Hematopoietic multipotent progenitor cell treated with erythropoietin and hydrocortisone succinate and interleukin-3 and kit ligand, for 15 days (in vitro differentiated cells): Measurements from ENCODE around the gene YWHAB.

ENCODE experiments used
- DNase-seq: peaks from one replicate; pipeline ENCODE4 v3.0.0-alpha.2; 2015; ENCODE audit warnings: low spot score

Gene YWHAB

DNA sequence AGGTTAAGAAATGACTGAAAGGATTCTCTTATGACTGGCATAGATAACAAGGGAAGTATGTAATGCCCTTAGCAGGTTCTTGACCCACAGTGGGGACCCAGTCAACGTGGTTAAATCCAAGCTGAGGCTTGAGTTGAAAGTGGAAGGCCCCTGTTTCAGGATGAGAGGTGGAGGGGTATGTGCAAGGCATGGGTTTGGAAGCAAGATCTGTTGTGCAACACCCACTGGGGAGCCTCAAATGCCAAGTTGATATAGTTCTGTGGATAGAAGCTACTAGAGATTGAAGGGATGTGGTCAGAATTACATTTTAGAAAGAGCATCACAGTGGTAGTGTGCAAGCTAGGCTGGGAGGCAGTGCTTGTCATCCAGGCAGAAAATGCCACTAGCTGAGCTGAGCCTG is 29.4 kb downstream of the YWHAB start:
- no peak for DNase-seq

DNA sequence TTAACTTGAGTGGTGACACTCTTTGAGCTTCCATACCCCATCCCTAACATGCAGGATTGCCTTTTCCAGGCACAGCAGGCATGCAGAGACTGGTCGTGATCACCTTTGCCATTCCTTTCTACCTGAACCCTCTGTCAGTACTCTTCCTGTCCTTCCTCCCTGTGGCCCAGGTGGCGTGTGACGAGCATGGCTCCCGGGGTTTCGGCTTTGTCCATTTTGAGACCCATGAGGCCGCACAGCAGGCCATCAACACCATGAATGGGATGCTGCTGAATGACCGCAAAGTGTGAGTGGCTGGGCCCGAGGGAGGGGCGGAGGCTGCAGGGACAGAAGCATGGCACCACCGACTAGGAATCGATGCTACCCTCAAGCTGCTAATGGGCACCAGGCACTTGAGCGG is 31.1 kb downstream of the YWHAB start:
- no peak for DNase-seq

DNA sequence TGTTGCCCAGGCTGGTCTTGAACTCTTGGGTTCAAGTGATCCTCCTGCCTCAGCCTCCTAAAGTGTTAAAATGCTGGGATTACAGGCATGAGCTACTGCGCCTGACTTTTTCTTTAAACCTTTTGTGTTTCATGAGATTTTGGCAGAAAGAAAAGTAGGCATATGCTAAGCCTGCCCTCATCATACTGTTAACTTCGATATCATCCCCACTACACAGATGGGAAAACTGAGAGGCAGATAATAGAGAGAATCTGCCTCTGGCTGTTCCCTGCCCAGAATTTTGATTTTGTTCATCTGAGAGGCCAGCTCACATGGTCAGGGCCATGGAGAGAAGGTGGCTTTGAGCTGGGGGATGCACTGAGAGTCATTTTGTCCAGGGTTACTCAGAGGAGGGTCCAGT is 31.9 kb downstream of the YWHAB start:
- DNase-seq, result no peak

DNA sequence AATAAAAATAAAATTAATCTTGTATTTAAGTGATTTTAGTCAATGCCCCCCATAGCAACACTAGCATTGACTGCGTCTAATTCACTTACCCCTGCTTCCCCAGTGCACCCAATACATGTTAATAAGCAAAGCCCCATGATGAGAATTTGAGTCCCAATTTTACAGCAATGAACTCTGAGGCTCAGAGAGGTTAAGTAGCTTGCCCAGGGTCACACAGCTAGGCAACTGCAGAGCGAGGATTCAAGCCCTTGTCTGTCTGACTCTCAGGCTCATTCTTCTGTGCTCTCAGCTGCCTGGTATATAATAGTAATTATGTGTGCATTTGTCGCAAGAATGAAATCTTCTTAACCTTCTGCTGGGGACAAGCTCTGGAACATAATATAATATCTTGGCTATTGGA is 32.8 kb downstream of the YWHAB start:
- no peak for DNase-seq

DNA sequence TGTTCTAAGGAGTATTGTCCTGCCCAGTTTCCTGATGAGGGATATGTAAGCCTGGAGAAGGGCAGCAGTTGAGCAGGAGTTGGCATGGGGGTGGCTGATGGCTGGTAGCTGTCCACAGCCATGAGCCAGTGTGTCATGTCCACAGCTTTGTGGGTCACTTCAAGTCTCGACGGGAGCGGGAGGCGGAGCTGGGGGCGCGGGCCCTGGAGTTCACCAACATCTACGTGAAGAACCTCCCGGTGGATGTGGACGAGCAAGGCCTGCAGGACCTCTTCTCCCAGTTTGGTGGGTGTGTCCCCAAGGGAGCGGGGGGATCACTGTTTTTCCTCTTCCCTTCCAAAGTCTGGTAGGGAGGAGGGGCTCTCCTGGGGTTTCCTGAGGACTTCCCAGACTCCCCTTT is 33.3 kb downstream of the YWHAB start:
- DNase-seq, result no peak

DNA sequence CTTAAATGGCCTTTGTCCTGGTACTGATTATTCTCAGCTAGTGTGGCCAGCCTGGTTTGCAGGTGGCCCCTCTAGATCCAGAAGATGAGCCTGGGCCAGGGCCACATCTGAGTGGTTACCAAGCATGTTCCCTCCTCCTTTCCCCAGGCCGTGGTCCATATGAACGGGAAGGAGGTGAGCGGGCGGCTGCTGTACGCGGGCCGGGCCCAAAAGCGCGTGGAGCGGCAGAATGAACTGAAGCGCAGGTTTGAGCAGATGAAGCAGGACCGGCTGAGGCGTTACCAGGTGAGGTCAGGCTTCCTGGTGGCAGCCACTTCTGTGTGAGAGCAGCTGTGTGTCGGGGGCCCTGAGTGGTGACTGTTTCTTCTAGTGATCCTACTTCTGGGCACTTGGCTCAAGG is 35.9 kb downstream of the YWHAB start:
- no peak for DNase-seq

DNA sequence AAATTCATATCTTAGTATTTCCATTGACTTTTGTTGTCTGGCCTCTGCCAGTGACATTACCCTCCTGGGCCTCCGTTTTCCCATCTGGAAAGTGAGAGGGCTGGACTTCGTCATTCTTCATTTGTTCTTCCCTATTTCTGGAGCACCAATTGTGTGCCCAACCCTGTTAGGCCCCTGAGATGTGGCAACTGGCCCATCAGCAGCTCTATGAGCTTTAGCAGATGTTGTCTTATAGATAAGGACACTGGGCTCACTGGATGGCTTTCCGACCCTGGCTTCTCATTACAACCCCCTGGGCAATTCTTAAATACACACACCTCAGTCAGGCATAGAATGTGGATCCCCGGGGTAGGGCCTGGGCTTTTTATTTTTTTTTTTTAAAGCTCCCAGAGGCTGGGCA is 39.0 kb downstream of the YWHAB start:
- DNase-seq, result no peak

DNA sequence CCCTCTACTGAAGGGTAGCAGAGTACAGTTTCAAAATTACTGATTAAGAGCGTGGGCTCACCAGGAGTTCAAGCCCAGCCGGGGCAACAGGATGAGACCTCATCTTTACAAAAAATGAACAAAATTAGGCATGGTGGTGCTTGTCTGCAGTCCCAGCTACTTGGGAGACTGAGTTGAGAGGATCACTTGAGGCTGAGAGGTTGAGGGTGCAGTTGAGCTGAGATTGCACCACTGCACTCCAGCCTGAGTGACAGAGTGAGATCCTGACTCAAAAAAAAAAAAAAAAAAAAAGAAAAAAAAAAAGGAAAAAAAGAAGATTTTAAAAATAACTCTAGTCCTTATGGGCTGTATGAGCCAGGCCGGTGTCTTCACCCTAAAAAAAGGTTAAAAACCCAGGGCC is 43.1 kb downstream of the YWHAB start:
- no peak for DNase-seq

DNA sequence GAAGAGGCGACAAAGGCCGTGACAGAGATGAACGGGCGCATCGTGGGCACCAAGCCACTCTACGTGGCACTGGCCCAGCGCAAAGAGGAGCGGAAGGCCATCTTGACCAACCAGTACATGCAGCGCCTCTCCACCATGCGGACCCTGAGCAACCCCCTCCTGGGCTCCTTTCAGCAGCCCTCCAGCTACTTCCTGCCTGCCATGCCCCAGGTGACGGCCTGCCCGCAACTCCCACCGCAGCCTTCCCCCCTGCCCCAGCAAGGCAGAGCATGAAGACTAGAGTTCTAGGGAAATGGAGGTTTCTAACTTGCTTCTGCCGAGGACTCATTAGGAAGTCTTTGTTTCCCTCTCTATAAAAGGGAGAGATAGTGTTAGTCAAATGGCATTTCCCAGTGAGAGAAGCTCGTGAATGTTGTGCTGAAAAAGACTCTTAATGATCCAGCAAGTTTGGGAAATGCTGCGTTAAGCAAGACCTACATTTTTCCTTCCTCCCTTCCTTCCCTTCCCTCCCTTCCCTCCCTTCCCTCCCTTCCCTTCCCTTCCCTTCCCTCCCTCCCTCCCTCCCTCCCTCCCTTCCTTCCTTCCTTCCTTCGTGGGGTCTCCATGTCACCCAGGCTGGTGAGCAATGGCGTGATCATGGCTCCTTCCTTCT is 45.1 kb downstream of the YWHAB start:
- DNase-seq, result no peak

DNA sequence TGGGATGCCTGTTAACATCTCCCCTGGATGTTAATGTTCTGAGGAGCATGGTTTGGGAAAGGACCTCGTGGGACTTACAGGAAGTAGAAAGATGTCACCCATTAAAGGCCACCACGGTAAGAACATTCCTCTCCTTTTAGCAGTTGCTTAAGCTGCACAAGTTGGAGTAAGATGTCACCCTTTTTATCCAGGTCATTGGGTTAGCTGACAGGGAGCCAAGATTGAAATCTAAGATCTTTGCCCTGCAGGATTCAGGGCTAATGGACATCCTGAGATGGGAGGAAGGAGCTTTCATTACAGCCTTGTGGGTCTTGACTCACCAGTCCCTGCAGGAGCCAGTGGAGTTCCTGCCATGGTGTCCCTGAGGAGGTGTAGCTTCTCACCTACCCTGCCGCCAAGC is 46.4 kb downstream of the YWHAB start:
- no peak for DNase-seq

DNA sequence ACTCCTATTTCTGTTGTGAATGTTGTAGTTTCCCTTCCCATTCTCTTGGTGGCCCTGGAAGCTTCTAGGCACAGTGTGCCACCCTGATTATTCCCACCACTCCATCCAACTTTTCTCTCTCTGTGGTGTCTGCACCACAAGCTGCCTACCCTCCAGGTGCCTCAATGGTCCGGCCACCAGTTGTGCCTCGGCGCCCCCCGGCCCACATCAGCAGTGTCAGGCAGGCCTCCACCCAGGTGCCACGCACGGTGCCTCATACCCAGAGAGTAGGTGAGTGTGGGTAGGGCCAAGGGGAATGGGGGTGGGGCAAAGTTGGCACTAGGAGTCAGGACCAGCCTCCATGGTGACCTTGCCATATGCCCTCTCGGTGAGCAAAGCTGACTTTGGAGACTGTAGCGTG is 47.4 kb downstream of the YWHAB start:
- no peak for DNase-seq

DNA sequence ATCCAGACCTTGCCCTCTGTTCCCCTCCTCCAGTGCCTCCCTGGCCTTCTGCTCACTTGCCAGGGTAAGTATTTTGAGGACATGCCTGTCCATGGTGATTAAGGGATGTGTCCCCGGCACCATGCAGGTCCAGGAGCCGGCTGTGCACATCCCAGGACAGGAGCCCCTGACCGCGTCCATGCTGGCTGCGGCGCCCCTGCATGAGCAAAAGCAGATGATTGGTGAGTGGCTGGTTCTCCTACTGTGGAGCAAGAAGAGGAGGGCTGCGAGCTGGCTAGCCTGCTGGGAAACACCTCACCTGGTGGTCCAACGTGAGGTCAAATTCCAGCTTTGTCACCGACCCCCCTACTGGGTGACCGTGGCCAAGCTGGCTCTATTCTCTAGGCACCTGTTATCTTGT is 51.0 kb downstream of the YWHAB start:
- DNase-seq, result no peak

DNA sequence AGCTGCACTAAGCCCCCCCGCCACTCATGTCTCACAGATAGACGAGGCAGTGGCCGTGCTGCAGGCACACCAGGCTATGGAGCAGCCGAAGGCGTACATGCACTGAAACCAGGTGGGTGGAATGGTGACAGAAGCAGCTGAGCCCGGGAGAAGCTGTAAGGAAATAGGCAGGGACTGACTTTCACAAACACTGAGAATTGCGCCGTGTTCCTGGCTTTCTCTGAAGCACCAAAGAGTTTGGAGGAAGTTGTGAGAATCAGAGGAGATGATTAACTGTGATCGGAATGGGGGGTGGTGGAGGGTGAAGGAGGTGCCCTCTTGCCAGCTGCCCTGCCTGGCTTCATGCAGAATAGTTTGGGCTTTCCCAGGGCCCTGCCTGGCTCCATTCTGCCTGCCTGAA is 53.1 kb downstream of the YWHAB start:
- no peak for DNase-seq

DNA sequence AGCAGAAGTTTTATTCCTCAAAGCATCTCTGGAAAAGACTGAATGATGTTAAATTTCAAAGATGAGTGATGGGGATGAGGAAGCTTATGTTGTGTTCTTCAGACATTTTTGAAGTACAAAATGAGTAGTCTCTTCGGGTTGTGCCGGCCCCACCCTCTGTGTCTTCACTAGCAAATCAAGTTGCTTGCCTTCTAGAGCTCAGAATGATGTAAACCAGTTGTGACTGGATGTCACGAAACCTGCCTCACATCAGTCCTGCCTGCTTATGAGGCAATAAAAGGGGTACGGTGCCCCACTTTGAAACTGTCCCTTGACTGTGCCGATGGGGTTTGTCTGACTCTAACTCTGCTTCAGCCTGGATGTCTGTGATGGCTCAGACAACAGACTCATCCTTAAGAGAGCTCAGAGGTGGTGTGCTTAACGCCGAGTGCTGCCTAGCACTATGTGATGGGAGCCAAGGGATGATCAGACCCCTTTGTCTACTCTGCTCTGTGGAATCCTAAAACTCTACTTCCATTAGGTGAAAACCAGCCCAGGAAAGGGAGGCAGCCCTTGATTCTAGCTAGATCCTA is 55.7 kb downstream of the YWHAB start:
- DNase-seq, result no peak

DNA sequence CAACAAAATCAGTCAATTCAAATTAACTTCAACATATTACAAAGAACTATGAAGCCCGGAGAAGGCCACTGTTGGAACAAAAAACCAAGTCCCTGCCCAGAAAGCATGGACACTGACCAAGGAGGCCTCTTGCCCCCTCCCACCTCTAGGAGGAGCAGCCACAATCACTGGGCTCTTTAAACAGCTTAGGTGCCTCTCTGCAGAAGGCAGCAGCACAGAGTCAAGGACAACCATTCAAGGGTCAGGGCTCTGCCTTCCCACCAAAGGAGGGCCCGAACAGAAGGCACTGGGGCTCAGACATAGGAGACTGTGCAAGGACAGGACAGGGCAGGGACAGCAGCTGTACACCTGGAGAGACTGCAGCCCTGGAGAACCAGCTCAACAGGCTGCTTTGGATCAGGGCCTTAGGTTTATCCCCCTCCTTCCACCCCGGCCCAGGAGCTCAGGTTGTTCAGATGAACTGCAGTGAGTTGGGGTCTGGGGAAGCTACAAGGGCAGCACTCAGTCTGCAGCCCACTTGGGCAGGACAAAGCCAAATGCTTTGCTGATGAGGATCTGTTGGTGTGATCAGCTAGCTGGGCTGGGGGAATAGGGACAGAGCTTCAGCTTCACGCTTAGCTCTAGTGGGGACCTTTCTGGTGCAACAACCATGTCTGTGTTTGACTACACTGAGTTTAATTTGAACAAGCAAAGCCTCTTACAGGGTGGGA is 56.9 kb downstream of the YWHAB start:
- DNase-seq, result no peak

DNA sequence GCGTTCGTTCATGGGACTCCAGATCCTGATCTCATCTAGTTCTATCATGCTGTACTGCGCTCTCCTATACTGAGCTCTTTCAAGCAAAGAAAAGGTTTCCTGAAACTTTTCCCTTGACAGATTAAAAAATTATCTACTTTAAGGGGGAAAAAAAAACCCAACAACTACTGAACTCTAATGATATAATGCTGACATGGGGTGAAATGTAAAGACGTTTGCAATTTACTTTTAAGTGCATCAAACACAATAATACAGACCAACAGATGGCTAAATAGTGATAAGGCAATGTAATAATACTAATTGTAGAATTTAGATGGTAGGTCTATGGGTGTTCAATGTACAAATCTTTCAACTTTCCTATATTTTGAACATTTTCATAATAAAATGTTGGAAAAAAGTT is 58.3 kb downstream of the YWHAB start:
- DNase-seq, result no peak

DNA sequence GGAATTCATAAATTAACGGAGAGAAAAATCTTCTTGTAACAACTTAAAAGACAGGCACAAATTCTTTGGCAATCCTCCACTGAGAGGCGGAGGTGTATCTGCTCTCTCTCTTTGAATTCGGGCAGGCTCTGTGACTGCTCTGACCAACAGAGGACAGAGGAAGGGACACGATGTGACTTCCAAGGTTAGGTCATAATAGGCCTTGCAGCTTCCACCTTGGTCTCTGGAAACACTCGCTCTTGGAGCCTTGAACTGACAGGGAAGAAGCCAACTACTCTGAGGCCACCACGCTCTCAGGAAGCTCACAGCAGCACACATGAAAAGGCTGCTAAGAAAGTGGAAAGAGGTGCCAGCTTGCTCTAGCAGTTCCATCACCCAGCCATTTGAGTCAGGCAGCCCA is 59.8 kb downstream of the YWHAB start:
- DNase-seq, result no peak

DNA sequence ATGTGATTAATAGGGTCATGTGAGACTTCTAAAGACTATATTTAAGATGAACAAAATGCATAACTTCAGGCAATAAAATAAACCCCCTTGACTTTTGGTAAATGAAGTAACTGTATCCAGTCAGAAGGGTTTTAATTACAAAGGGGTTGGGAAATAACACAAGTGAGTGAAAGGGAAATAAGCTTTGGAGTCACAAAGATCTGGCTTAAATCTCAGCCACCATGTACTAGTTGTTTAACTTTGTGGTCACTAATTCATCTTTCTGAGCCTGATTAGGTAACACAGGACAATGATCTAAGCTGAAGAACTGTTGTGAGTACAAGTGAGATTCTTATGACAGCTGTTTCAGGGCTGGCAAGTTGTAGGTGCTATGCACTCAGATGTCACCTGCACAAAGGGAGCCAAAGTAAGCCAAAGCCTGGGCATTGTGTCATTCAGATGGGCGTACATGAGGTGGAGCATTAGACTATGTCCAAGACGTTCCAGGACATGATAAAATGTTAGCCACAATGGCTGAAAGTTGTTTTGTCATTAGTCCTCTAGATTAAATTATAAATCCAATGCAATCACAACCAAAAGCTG is 60.9 kb downstream of the YWHAB start:
- DNase-seq, result no peak

DNA sequence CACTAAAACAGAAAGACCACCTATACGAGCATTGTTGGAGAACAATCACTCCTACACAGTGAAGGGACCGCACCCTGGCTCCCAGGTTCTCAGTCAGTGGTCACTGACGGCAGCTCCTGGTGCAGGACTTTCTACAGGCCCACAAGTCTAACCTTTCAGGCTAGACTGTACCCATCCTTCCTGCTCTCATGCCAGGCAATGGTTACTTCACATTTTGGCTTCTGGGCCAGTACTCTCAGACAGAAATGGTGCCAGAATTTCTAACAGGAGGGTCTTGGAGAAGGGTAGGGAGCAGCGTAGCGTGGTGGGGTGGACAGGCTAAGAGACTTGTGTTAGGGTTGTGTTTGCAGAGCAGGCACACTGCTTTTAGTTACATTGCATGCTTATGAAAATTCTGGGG is 62.6 kb downstream of the YWHAB start:
- DNase-seq, result no peak

DNA sequence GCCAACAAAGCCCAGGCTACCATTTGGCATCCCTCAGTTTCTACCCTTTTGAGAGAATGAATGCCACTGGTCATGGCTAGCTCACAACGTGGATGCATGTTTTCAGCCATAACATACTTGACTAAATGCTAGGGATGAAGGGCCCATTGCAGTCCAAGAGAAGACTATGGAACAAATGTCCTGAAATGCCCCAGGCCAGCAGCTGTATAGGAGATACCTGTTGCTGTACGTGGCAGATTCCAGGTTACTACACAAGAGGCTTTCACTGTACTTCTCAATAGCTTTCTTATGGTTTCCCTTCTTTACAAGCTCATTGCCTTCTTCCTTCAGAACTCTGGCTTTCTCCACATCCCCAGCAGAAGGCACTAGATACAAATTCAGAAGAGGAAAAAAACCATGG is 63.0 kb downstream of the YWHAB start:
- DNase-seq, result no peak

DNA sequence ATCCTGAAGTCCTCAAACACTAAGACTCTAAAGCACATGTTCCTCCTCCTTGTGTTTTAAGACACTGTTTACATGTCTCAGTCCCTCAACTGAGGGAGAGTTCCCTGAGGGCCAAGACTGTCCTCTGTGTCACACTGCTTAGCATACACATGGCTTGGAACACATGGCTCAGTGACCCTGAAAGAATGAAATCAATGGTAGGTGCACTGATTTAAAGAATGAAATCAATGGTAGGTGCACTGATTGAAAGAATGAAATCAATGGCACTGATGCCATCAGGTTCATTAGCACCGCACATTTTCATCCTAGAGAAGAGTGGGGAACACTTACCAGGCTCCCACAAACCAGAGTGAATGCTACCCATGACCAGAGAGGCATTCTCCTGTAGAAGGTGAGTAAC is 64.9 kb downstream of the YWHAB start:
- no peak for DNase-seq

DNA sequence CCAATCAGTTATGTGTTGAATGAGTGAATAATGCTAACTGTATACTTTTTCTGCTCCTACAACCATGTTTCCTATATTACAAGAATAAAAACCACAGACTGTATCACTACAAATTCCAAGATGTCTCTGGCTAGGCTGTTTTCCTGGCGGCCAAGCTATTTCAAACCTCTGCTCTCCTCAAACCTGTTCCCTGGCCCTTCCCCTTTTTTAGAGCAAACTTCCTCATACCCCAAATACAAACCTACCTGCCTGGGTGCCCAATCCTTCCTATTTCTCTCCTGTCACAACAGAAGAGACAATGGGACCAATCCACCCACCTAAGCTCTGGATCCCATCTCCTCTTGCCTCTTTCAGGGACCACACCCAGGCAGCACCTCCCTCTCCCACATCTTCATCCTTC is 67.2 kb downstream of the YWHAB start:
- no peak for DNase-seq

DNA sequence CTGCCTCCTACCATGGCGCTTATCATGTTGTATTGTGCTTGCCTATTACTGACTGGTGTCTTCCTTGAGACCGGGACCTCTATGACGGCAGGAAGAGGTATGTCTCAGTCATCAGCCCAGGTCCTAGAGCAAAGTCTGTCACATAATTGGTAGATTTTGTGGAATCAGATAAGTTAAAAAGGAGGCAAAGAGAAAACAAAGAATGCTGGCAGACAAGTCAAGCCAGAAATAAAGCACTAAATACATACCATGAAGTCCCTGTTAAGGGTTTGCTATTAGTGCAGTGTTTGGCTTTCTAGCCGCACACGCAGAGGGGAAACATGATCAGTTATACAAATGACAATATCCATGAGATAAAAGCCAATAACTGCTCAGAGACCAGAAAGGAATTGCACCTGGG is 68.7 kb downstream of the YWHAB start:
- DNase-seq, result no peak

DNA sequence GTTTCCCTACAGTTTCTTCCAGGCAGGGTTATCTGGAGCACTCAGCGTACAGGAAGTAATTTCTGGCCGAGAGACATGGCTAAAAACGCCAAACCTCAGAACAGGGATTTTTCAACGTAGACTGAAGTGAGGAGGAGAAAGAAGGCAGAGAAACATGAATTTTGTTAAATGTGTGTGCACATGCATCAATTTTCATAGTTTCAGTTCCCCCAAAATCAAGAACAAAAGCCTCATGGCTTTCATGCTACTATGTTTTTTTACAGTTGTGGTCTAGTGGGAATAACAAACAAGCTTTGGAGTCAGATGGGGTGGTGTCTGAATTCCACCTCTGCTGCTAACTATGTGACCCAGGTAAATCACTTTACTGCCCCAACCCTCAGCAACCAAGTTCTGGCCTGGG is 69.8 kb downstream of the YWHAB start:
- no peak for DNase-seq
